Measurements from ENCODE around the gene ITGB1. TPM values are rescaled to one million over a fixed set of nuclear protein-coding genes. Genes with fewer than 3 reads are reported as not detected.

ITGB1 gene
- total RNA-seq, 1 donor from 2014 or later = 373 TPM

DNA sequence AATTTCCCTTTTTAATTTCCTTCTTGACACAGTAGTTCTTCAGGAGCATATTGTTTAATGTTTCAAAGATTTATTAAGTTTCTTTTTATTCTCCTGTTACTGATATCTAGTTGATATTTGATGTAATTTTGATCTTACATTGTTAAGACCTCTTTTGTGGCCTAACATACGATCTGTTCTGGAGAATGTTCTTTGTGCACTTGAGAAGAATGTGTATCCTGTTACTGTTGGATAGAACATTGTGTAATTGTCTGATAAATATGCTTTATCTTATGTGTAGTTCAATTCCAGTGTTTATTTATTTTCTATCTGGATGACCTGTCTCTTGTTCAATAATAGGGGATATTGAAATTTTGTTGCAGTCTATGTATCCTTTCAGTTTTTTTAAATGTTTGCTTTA is 106.7 kb downstream of the ITGB1 start:
- ATAC-seq (no peak), DNase-seq (ENCODE audit: low spot score) (no peak)
- intact Hi-C loops (cut with DNase I) = no loop called here

Data from sciatic nerve (tissue), 2 donors.